ENCODE data around the gene LUM.

DNA sequence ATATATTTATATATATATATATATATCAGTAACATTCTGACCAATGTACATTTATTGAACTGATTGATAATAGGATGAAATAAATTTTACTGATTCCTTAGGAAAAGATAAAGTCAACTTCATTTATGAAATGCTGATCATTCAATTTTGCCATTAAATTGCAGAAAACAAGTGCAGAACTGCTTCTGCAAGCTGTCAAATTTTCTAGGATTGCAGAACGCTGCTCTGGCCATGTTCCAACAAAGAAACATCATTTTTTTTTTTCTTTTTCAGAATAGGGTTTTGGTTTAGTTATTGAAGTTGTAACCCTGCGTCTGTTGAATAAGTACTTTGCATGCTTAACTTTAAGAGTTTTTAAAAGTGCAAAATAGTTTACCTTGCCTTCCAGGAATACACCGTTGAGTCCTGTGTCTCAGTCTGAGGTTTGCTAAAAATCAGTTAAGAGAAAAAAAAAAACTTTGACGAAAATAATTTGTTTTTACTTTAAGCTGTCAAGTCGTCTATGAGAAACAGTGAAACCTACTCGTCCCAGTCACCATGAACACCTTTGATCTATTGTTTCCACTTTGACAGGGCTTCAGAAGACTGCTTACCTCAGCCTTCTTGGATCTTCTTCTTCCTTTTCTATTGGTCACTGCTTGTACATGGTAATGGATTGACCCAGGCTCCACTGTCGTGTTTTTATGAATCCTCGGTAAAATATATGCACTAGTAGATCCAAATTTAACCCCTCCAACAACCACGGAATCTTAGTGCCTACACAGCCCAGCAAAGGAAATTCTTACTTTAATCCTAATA lies 53.7 kb downstream of the LUM start, which contains the start of gene KERA:
- TF ChIP-seq RFX5 (IDR thresholded peaks at IDR 0.05; ENCODE audit: low read depth, low read length) (no peak), RAD21 (IDR thresholded peaks at IDR 0.05; ENCODE audit: low read length) (no peak), POLR2A (IDR thresholded peaks at IDR 0.05; ENCODE audit: low read depth, low read length) (no peak), MAFK (IDR thresholded peaks at IDR 0.05; ENCODE audit: low read depth, low read length) (peak; percentile 42; the same call in 1 of the 2 replicates), MXI1 (IDR thresholded peaks at IDR 0.05; ENCODE audit: borderline replicate concordance, low read depth, low read length) (no peak), MAZ (IDR thresholded peaks at IDR 0.05; ENCODE audit: borderline replicate concordance, low read depth, low read length) (no peak), FOS (IDR thresholded peaks at IDR 0.05; ENCODE audit: low read depth, low read length) (no peak), BHLHE40 (IDR thresholded peaks at IDR 0.05; ENCODE audit: low read depth, low read length) (no peak), CEBPB (IDR thresholded peaks at IDR 0.05; ENCODE audit: low read depth, low read length) (no peak), RCOR1 (IDR thresholded peaks at IDR 0.05; ENCODE audit: insufficient replicate concordance, low read length) (no peak), CHD1 (IDR thresholded peaks at IDR 0.05; ENCODE audit: low read depth, low read length) (no peak)
- TF ChIP-seq, protein P1, sequence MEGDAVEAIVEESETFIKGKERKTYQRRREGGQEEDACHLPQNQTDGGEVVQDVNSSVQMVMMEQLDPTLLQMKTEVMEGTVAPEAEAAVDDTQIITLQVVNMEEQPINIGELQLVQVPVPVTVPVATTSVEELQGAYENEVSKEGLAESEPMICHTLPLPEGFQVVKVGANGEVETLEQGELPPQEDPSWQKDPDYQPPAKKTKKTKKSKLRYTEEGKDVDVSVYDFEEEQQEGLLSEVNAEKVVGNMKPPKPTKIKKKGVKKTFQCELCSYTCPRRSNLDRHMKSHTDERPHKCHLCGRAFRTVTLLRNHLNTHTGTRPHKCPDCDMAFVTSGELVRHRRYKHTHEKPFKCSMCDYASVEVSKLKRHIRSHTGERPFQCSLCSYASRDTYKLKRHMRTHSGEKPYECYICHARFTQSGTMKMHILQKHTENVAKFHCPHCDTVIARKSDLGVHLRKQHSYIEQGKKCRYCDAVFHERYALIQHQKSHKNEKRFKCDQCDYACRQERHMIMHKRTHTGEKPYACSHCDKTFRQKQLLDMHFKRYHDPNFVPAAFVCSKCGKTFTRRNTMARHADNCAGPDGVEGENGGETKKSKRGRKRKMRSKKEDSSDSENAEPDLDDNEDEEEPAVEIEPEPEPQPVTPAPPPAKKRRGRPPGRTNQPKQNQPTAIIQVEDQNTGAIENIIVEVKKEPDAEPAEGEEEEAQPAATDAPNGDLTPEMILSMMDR (conservative IDR thresholded peaks at IDR 0.05; ENCODE audit: low read depth, low read length): no peak
- TF ChIP-seq, protein P2, sequence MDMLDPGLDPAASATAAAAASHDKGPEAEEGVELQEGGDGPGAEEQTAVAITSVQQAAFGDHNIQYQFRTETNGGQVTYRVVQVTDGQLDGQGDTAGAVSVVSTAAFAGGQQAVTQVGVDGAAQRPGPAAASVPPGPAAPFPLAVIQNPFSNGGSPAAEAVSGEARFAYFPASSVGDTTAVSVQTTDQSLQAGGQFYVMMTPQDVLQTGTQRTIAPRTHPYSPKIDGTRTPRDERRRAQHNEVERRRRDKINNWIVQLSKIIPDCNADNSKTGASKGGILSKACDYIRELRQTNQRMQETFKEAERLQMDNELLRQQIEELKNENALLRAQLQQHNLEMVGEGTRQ (IDR thresholded peaks at IDR 0.05; ENCODE audit: low read depth, low read length): no peak
- TF ChIP-seq, protein P3, sequence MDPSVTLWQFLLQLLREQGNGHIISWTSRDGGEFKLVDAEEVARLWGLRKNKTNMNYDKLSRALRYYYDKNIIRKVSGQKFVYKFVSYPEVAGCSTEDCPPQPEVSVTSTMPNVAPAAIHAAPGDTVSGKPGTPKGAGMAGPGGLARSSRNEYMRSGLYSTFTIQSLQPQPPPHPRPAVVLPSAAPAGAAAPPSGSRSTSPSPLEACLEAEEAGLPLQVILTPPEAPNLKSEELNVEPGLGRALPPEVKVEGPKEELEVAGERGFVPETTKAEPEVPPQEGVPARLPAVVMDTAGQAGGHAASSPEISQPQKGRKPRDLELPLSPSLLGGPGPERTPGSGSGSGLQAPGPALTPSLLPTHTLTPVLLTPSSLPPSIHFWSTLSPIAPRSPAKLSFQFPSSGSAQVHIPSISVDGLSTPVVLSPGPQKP (IDR thresholded peaks at IDR 0.05; ENCODE audit: borderline replicate concordance, low read depth, low read length): no peak
